GM13977 (cell line): Measurements from ENCODE around the gene UBXN2A.

Source experiments
- DNase-seq: peaks from one replicate; pipeline ENCODE4 v3.0.0; 2012; ENCODE audit warnings: low spot score
- in situ Hi-C: fragments of 300-500 bp; cut with MboI; formaldehyde crosslinking; loops from one replicate; pipeline ENCODE4 v1.12.0; 2022; ENCODE audit warnings: low sequenced_read_pairs, low pct_unique_long_range_greater_than_20kb, mixed read lengths, inconsistent platforms; ENCODE audit not compliant: unreplicated experiment
- TF ChIP-seq, protein P1 (sequence below): IDR thresholded peaks from 2 replicates; pipeline ENCODE4 v1.5.1; 2012; ENCODE audit warnings: mild to moderate bottlenecking, control low read depth; ENCODE audit not compliant: insufficient read depth; ENCODE audit errors: extremely low read depth, missing control alignments

UBXN2A gene

DNA sequence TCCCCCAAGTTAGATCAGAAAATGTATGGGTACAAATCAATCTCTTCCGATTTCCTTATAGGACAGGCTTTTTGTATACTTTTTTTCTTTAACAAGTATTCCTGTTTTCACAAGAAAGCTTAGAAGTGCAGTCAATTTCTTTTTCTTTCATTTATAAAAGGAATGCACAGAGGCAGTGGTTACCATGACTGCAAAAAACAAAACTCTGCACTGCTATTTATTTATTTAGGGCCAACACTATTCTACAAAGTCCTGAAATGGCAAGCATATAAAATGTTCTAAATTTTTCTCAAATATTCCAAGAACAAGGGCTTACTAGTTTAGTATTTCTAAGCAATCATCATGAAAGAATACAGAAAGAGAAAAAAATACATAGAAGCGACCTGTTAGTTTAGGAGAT lies 35.6 kb upstream of the UBXN2A start:
- DNase-seq: no peak
- TF ChIP-seq, protein P1, sequence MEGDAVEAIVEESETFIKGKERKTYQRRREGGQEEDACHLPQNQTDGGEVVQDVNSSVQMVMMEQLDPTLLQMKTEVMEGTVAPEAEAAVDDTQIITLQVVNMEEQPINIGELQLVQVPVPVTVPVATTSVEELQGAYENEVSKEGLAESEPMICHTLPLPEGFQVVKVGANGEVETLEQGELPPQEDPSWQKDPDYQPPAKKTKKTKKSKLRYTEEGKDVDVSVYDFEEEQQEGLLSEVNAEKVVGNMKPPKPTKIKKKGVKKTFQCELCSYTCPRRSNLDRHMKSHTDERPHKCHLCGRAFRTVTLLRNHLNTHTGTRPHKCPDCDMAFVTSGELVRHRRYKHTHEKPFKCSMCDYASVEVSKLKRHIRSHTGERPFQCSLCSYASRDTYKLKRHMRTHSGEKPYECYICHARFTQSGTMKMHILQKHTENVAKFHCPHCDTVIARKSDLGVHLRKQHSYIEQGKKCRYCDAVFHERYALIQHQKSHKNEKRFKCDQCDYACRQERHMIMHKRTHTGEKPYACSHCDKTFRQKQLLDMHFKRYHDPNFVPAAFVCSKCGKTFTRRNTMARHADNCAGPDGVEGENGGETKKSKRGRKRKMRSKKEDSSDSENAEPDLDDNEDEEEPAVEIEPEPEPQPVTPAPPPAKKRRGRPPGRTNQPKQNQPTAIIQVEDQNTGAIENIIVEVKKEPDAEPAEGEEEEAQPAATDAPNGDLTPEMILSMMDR: no peak
- in situ Hi-C loops: no loop called here

DNA sequence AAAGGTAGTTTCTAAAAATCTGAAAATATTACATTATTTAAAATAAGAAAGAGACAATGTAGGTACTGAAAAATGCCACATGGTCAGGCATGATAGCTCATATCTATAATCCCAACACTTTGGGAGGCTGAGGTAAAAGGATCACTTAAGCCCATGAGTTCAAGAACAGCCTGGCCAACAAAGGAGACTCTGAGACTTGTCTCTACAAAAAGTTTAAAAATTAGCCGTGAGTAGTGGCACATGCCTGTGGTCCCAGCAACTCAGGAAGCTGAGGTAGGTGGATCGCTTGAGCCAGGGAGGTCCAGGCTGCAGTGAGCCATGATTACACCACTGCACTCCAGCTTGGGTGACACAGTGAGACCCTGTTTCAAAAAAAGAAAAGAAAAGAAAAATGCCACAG lies 35.1 kb upstream of the UBXN2A start:
- in situ Hi-C loops: no loop called here
- no peak for DNase-seq
- TF ChIP-seq, protein P1: no peak

DNA sequence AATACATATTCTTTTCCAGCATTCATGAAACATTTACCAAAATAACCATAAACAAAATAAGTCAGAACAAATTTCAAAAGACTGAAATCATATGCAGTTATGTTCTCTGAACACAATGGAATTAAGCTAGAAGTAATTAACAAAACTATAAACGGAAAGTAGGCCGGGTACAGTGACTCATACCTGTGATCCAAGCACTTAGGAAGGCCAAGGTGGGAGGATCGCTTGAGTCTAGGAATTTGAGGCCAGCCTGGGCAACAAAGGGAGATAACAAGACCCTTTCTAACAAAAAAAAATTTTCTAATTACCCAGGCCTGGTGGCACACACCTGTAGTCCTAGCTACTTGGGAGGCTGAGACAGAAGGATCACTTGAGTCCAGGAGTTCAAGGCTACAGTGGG lies 28.2 kb upstream of the UBXN2A start:
- DNase-seq: no peak
- TF ChIP-seq, protein P1: no peak
- in situ Hi-C loops: no loop called here

DNA sequence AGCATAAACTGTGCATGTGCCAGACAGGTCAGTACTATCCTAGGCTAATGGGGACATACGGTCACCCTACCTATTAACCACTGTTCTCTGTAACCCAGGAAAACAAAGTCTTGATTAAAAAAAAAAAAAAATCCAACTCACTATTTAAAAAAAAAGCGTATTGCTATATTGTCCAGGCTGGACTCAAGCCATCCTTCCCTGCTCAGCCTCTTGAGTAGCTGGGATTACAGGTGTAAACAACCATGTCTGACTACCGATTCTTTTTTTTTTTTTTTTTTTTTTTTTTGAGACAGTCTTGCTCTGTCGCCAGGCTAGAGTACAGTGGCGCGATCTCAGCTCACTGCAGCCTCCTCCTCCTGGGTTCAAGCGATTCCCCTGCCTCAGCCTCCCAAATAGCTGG lies 24.9 kb upstream of the UBXN2A start:
- DNase-seq: no peak
- in situ Hi-C loops: no loop called here
- TF ChIP-seq, protein P1: no peak

DNA sequence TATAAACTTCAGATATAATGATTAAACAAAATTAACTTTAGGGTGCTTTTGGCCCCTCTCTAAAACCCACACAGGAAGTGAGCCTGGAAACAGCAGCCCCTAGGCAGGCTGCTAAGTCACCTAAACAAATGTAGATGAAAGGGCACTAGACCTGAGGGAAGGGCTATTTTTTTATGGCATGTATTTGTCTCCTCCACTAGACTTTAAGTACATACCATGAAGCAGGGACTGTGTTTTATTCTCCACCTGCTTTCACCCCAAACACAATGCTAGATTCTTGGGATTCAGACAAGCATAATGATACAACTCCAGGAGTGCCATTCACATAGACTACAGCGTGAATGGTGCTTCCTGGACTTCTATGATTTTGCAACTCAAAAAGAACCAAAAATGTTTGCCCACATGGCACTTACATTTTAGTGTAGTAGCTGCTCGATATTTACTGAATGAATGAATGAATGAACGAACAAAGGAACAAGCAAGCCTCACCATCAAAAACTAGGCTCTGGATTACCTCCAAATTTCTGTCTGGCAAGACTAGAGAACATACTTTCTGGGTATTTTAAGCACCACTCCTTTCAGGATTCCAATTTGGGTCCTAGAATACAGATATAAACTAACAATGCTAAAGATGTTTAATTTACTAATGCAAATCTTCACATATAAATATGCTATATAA lies 23.4 kb upstream of the UBXN2A start:
- no peak for DNase-seq
- in situ Hi-C loops: no loop called here

DNA sequence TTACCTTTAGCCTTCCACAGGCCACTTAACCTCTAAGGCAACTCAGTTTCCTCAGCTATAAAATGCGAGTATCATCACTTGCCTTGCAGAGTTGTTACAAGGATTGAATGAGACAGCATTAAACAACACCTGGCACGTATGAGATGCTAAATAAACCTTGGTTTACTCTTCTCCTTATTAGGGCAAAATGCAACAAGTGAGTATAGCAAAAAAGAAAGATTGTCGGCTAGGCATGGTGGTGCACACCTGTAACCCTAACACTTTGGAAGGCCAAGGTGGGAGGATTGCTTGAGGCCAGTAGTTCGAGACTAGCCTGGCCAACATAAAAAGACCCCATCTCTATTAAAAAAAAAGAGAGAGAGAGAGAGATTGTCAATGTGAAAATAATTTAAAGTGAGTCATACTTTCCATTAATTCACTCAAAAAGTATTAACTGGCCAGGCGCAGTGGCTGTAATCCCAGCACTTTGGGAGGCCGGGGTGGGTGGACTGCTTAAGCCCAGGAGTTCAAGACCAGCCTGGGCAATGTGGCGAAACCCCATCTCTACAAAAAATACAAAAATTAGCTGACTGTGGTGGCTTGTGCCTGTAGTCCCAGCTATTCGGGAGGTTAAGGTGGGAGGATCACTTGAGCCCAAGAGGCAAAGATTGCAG lies 21.3 kb upstream of the UBXN2A start:
- TF ChIP-seq, protein P1: no peak
- DNase-seq: no peak
- in situ Hi-C loops: no loop called here

More for the DNA sequence above, 23.4 kb upstream of the UBXN2A start:
- TF ChIP-seq, protein P1: no peak
